Measurements from ENCODE around the gene INPP4A. TPM values are rescaled to one million over a fixed set of nuclear protein-coding genes. Genes with fewer than 3 reads are reported as not detected.

INPP4A gene
- total RNA-seq, 1 experiment from 2014 or later: 23.4 TPM

- H3K4me1 ChIP-seq (ENCODE audit: insufficient read depth, low read length): peaks cover 23% of the 10 kb centered on the region
- DNase-seq (no peak), ATAC-seq (no peak)
- H3K4me3 ChIP-seq (ENCODE audit: low read length): no peak overlapping the region
- peaks cover 59% of the 10 kb centered on the region for H3K79me2 ChIP-seq (ENCODE audit: low read length)
- ChIA-PET CTCF (no interaction called here), POLR2A (ENCODE audit: unreplicated experiment) (interaction anchor here (0.6 kb wide), 1 partner anchor 65 kb away, joined by 3 read pairs; no protein-coding TSS in a partner anchor)
- no TSS peak for BruUV-seq (replicated peaks)
- intact Hi-C loops (cut with micrococcal nuclease): loop anchor here (10.0 kb wide), 1 partner anchor 160 kb away; the partner anchor contains the start of gene INPP4A
- no peak overlapping the region for H3K27ac ChIP-seq (ENCODE audit: low read length)
- TF ChIP-seq EZH2phosphoT487 (IDR thresholded peaks at IDR 0.05; ENCODE audit: borderline replicate concordance, low read length): no peak
- TF ChIP-seq EZH2 (IDR thresholded peaks at IDR 0.05; ENCODE audit: low read length, unreplicated experiment): no peak
- no peak for TF ChIP-seq CTCF (conservative IDR thresholded peaks at IDR 0.05; ENCODE audit: low read depth, low read length)
- H4K20me1 ChIP-seq (ENCODE audit: low read length): no peaks in the 10 kb centered on the region
- no peak overlapping the region for H3K9ac ChIP-seq (ENCODE audit: low read length)
- H3K27me3 ChIP-seq (ENCODE audit: low read length): no peaks in the 10 kb centered on the region
- no peak overlapping the region for H3K4me2 ChIP-seq (ENCODE audit: low read length)
- H2AFZ ChIP-seq (ENCODE audit: low read length): no peak overlapping the region
- peaks cover under 1% of the 10 kb centered on the region for H3F3A ChIP-seq (ENCODE audit: low read length, unreplicated experiment)
- H3K36me3 ChIP-seq (ENCODE audit: low read depth, low read length): peaks cover 15% of the 10 kb centered on the region
- H3K9me3 ChIP-seq (ENCODE audit: low read length): no peaks in the 10 kb centered on the region
- no peaks in the 10 kb centered on the region for H3K9me2 ChIP-seq (replicated peaks; ENCODE audit: low read length)
Measured at GRCh38 chr2:98605076-98605475, 160.4 kb downstream of the INPP4A start.

- Histone ChIP-seq H2AFZ (ENCODE audit: low read length) (no peak overlapping the region), H4K20me1 (ENCODE audit: low read length) (no peaks in the 10 kb centered on the region), H3K9ac (ENCODE audit: low read length) (no peak overlapping the region), H3K79me2 (ENCODE audit: low read length) (peaks cover 72% of the 10 kb centered on the region), H3K4me1 (ENCODE audit: insufficient read depth, low read length) (peaks cover 34% of the 10 kb centered on the region), H3K4me2 (ENCODE audit: low read length) (no peak overlapping the region), H3K9me2 (replicated peaks; ENCODE audit: low read length) (no peaks in the 10 kb centered on the region), H3K9me3 (ENCODE audit: low read length) (no peaks in the 10 kb centered on the region), H3K27ac (ENCODE audit: low read length) (no peak overlapping the region), H3K36me3 (ENCODE audit: low read depth, low read length) (peaks cover 7% of the 10 kb centered on the region; the same call in 1 of the 2 replicates), H3F3A (ENCODE audit: low read length, unreplicated experiment) (no peaks in the 10 kb centered on the region), H3K4me3 (ENCODE audit: low read length) (no peak overlapping the region), H3K27me3 (ENCODE audit: low read length) (no peaks in the 10 kb centered on the region)
- no peak for ATAC-seq
- TF ChIP-seq EZH2phosphoT487 (IDR thresholded peaks at IDR 0.05; ENCODE audit: borderline replicate concordance, low read length) (no peak), EZH2 (IDR thresholded peaks at IDR 0.05; ENCODE audit: low read length, unreplicated experiment) (no peak), CTCF (conservative IDR thresholded peaks at IDR 0.05; ENCODE audit: low read depth, low read length) (no peak)
- CTCF ChIA-PET: no interaction called here
- BruUV-seq (replicated peaks): no TSS peak
- DNase-seq: no peak
- POLR2A ChIA-PET (ENCODE audit: unreplicated experiment): no interaction called here
- intact Hi-C loops (cut with micrococcal nuclease): loop anchor here (10.0 kb wide), 1 partner anchor 162 kb away; the partner anchor contains the start of gene INPP4A
Measured at GRCh38 chr2:98606431-98606830, 161.8 kb downstream of the INPP4A start.

- Histone ChIP-seq H3K36me3 (ENCODE audit: low read depth, low read length) (peaks cover 4% of the 10 kb centered on the region; the same call in 1 of the 2 replicates), H3K79me2 (ENCODE audit: low read length) (peaks cover 74% of the 10 kb centered on the region), H3K9me3 (ENCODE audit: low read length) (no peaks in the 10 kb centered on the region), H3K9ac (ENCODE audit: low read length) (peak overlapping the region; percentile 96), H3K9me2 (replicated peaks; ENCODE audit: low read length) (no peaks in the 10 kb centered on the region), H3F3A (ENCODE audit: low read length, unreplicated experiment) (no peaks in the 10 kb centered on the region), H3K4me3 (ENCODE audit: low read length) (peak overlapping the region; percentile 80), H3K4me1 (ENCODE audit: insufficient read depth, low read length) (peaks cover 34% of the 10 kb centered on the region), H3K4me2 (ENCODE audit: low read length) (peak overlapping the region; percentile 93), H2AFZ (ENCODE audit: low read length) (no peak overlapping the region), H3K27ac (ENCODE audit: low read length) (no peak overlapping the region), H4K20me1 (ENCODE audit: low read length) (no peaks in the 10 kb centered on the region), H3K27me3 (ENCODE audit: low read length) (no peaks in the 10 kb centered on the region)
- ChIA-PET POLR2A (ENCODE audit: unreplicated experiment) (no interaction called here), CTCF (no interaction called here)
- TF ChIP-seq CTCF (conservative IDR thresholded peaks at IDR 0.05; ENCODE audit: low read depth, low read length) (no peak), EZH2 (IDR thresholded peaks at IDR 0.05; ENCODE audit: low read length, unreplicated experiment) (no peak), EZH2phosphoT487 (IDR thresholded peaks at IDR 0.05; ENCODE audit: borderline replicate concordance, low read length) (no peak)
- ATAC-seq (no peak), DNase-seq (no peak)
- intact Hi-C loops (cut with micrococcal nuclease): loop anchor here (10.0 kb wide), 1 partner anchor 162 kb away; the partner anchor contains the start of gene INPP4A
- no TSS peak for BruUV-seq (replicated peaks)
Measured at GRCh38 chr2:98607104-98607503, 162.4 kb downstream of the INPP4A start.

Data from PC-3 (cell line).